ENCODE measurements around the gene SLC16A3. TPM values are rescaled to one million over a fixed set of nuclear protein-coding genes. Genes with fewer than 3 reads are reported as not detected.

SLC16A3 gene
- total RNA-seq, 1 donor from 2014 or later: 21.1 TPM

GRCh38 chr17:82269882-82270500 is 41.1 kb downstream of the SLC16A3 start:
- H3K27me3 ChIP-seq: no peaks in the 10 kb centered on the region
- no peak overlapping the region for H3K4me3 ChIP-seq
- peak overlapping the region; percentile 15 for H3K27ac ChIP-seq
- H3K4me1 ChIP-seq: peaks cover 82% of the 10 kb centered on the region
- H3K36me3 ChIP-seq: peaks cover 0 to 26% of the 10 kb centered on the region in 2 donors
- TF ChIP-seq POLR2A (IDR thresholded peaks at IDR 0.05): no peak
- no peak for TF ChIP-seq CTCF (IDR thresholded peaks at IDR 0.05)
- no peak for TF ChIP-seq POLR2AphosphoS5 (IDR thresholded peaks at IDR 0.05; ENCODE audit: insufficient read depth in 1 of 2, low read depth in 1 of 2)
- DNase-seq (ENCODE audit: extremely low spot score in 2 of 2): no peak
- no peaks in the 10 kb centered on the region for H3K9me3 ChIP-seq
- intact Hi-C loops (cut with DNase I): no loop called here

GRCh38 chr17:82270651-82271050 is 41.8 kb downstream of the SLC16A3 start:
- DNase-seq (ENCODE audit: extremely low spot score in 2 of 2): no peak
- Histone ChIP-seq H3K4me1 (peaks cover 86% of the 10 kb centered on the region), H3K36me3 (peaks cover 0 to 19% of the 10 kb centered on the region in 2 donors), H3K4me3 (no peak overlapping the region), H3K9me3 (no peaks in the 10 kb centered on the region), H3K27ac (peak overlapping the region; percentile 98), H3K27me3 (no peaks in the 10 kb centered on the region)
- intact Hi-C loops (cut with DNase I): no loop called here
- TF ChIP-seq POLR2A (IDR thresholded peaks at IDR 0.05) (no peak), CTCF (IDR thresholded peaks at IDR 0.05) (no peak)

- no peak for DNase-seq (ENCODE audit: extremely low spot score in 2 of 2)
- Histone ChIP-seq H3K27ac (peak overlapping the region; percentile 98), H3K36me3 (peaks cover 0 to 15% of the 10 kb centered on the region in 2 donors), H3K27me3 (no peaks in the 10 kb centered on the region), H3K9me3 (no peaks in the 10 kb centered on the region), H3K4me3 (no peak overlapping the region), H3K4me1 (peaks cover 80% of the 10 kb centered on the region)
- TF ChIP-seq POLR2AphosphoS5 (IDR thresholded peaks at IDR 0.05; ENCODE audit: insufficient read depth in 1 of 2, low read depth in 1 of 2) (no peak), CTCF (IDR thresholded peaks at IDR 0.05) (no peak), POLR2A (IDR thresholded peaks at IDR 0.05) (no peak)
- intact Hi-C loops (cut with DNase I): no loop called here
Observed at GRCh38 chr17:82271401-82271800, 42.6 kb downstream of the SLC16A3 start.

GRCh38 chr17:82272495-82273326 is 43.9 kb downstream of the SLC16A3 start:
- DNase-seq (ENCODE audit: extremely low spot score in 2 of 2): no peak
- H3K9me3 ChIP-seq: no peaks in the 10 kb centered on the region
- intact Hi-C loops (cut with DNase I): no loop called here
- peak overlapping the region; percentile 98 for H3K27ac ChIP-seq
- TF ChIP-seq POLR2A (IDR thresholded peaks at IDR 0.05): no peak
- no peaks in the 10 kb centered on the region for H3K27me3 ChIP-seq
- H3K4me3 ChIP-seq: peak overlapping the region; percentile 57 to 90
- H3K36me3 ChIP-seq: peaks cover 0 to 15% of the 10 kb centered on the region in 2 donors
- peaks cover 67% of the 10 kb centered on the region for H3K4me1 ChIP-seq

GRCh38 chr17:82273327-82274133 is 44.7 kb downstream of the SLC16A3 start, which contains the start of gene CSNK1D:
Gene CSNK1D, minus strand, starts transcription at chr17:82273700. Its CDS starts 319 bp downstream, at chr17:82273381.
- peak in 1 of 2 donors; percentile 95 for TF ChIP-seq POLR2AphosphoS5 (IDR thresholded peaks at IDR 0.05; ENCODE audit: insufficient read depth in 1 of 2, low read depth in 1 of 2)
- TF ChIP-seq POLR2A (IDR thresholded peaks at IDR 0.05): peak in 1 of 2 donors; percentile 79
- peak in 1 of 3 experiments; percentile 14 for TF ChIP-seq CTCF (IDR thresholded peaks at IDR 0.05)
- Histone ChIP-seq H3K4me1 (peaks cover 59% of the 10 kb centered on the region), H3K27ac (peak within 1 kb of the TSS; percentile 98), H3K36me3 (peaks cover 0 to 15% of the 10 kb centered on the region in 2 donors), H3K4me3 (peak within 1 kb of the TSS; percentile 57 to 90), H3K27me3 (no peaks in the 10 kb centered on the region), H3K9me3 (no peaks in the 10 kb centered on the region)
- no peak for DNase-seq (ENCODE audit: extremely low spot score in 2 of 2)
- intact Hi-C loops (cut with DNase I): no loop called here

Measured in vagina (tissue), 2 donors.